ENCODE data around the gene THY1.

GRCh38 chr11:119380827-119381180 is 42.2 kb downstream of the THY1 start:
- TF ChIP-seq, protein P1, sequence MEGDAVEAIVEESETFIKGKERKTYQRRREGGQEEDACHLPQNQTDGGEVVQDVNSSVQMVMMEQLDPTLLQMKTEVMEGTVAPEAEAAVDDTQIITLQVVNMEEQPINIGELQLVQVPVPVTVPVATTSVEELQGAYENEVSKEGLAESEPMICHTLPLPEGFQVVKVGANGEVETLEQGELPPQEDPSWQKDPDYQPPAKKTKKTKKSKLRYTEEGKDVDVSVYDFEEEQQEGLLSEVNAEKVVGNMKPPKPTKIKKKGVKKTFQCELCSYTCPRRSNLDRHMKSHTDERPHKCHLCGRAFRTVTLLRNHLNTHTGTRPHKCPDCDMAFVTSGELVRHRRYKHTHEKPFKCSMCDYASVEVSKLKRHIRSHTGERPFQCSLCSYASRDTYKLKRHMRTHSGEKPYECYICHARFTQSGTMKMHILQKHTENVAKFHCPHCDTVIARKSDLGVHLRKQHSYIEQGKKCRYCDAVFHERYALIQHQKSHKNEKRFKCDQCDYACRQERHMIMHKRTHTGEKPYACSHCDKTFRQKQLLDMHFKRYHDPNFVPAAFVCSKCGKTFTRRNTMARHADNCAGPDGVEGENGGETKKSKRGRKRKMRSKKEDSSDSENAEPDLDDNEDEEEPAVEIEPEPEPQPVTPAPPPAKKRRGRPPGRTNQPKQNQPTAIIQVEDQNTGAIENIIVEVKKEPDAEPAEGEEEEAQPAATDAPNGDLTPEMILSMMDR (IDR thresholded peaks at IDR 0.05; ENCODE audit: low read depth, low read length): no peak
- TF ChIP-seq, protein P2, sequence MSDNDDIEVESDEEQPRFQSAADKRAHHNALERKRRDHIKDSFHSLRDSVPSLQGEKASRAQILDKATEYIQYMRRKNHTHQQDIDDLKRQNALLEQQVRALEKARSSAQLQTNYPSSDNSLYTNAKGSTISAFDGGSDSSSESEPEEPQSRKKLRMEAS (IDR thresholded peaks at IDR 0.05; ENCODE audit: low read depth, low read length): no peak
- TF ChIP-seq POLR2A (IDR thresholded peaks at IDR 0.05; ENCODE audit: extremely low read depth, insufficient read length): no peak
- no peak for TF ChIP-seq MYC (IDR thresholded peaks at IDR 0.05; ENCODE audit: low read depth, low read length)

Measured in NB4 (cell line).